Stimulated activated CD8-positive, alpha-beta memory T cell treated with anti-CD3 and anti-CD28 coated beads, Interleukin-4, amount 100 ng/mL, for 24 hours (primary cell): ENCODE results near the gene ATP8B1.
A peak's percentile ranks its signal among the peaks of the same experiment; 100 is the strongest.
"Not testable (repeated sequence)": the region's sequence is repeated elsewhere in the genome, so short reads cannot be mapped to it uniquely, and the experiment has no call there.

Experiments used
- DNase-seq: peaks from one replicate; pipeline ENCODE4 v3.0.0-alpha.2; 2020; ENCODE audit warnings: low read depth

ATP8B1 gene

DNA sequence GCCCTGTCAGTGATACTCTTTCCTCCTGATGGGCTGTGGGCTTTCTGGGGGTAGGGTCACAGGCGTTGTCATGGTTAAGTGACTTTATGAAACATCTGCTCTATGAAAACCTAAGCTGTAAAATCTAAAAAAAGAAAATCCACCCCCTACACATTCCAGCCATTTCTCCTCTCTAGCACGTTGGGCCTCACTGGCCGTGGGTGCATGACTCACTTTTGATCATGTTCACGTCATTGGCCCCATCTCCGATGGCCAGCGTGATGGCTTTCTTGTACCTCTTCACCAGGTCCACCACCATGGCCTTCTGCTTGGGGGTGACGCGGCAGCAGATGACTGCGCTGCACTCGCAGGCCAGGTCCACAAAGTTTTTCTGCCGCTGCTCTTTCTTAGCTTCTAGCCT is 142.2 kb downstream of the ATP8B1 start:
- no peak for DNase-seq

GRCh38 chr18:57659460-57660102 is 143.5 kb downstream of the ATP8B1 start:
- DNase-seq = no peak

GRCh38 chr18:57657542-57657941 is 145.6 kb downstream of the ATP8B1 start:
- DNase-seq = no peak

DNA sequence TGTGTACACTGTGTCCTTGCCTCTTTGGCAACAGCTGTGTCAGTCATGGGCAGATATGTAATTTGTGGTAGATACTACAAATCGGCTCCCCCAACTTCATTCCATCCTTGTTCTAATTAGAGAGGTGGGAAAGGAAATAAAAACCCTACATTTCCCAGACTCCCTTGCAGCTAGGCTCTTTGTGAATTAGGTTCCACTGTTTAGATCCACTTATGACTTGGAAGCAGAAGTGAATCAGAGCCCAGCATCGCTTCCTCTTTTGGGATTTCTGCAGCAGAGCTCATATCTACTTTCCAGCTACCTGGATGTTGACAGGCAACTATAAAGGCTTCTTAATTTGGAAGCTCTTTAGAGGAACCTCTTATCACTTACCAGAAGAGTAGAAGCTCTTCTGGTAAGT is 147.4 kb downstream of the ATP8B1 start:
- no peak for DNase-seq

DNA sequence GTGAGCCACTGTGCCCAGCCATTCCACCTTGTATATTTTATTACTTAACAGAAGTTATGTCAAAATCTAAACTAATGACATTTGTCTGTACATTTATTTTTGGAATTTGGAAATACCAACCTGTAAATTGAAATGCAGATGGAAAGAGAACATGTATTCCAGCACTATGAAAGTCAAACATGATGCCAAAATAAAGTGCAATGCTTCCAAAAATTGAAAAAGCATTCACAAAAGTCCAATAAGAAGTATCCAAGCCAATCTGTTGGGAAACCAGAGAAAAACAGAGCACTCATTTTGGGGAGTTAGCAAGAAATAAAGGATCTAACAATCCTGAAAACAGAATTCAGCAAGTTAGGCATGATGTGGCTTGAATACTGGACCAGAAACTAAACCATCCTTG is 151.2 kb downstream of the ATP8B1 start:
- no peak for DNase-seq

GRCh38 chr18:57649556-57650500 is 153.3 kb downstream of the ATP8B1 start:
- DNase-seq = no peak

DNA sequence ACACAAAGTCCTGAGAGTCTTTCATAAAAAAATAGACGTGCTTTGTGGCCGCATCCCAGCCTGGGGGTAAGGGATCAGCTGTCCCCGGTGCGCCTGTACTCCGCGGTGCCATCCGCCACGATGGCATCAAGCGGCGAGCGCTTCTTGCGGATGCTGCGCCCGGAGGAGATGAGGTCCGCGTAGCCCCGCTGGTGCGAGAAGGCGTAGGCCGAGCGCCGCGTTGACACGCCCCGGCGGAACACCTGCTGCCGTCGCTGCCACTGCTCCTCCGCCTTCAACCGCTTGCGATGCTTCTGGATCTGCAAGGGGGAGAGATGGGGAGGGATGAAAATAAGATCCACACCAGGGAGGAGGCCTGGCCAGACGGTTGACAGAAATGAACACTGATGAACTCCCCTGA is 154.7 kb downstream of the ATP8B1 start:
- DNase-seq = no peak

GRCh38 chr18:57644540-57644939 is 158.6 kb downstream of the ATP8B1 start:
- DNase-seq = no peak

DNA sequence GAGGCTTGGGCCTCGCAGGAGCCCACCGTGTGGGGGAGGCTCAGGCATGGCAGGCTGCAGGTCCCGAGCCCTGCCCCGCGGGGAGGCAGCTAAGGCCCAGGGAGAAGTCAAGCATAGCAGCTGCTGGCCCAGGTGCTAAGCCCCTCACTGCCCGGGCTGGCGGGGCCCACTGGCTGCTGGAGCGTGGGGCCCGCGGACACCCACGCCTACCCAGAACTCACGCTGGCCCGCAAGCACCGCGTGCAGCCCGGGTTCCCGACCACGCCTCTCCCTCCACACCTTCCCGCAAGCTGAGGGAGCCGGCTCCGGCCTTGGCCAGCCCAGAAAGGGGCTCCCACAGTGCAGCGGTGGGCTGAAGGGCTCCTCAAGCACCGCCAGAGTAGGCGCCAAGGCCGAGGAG is 159.4 kb downstream of the ATP8B1 start:
- not testable (repeated sequence) for DNase-seq

DNA sequence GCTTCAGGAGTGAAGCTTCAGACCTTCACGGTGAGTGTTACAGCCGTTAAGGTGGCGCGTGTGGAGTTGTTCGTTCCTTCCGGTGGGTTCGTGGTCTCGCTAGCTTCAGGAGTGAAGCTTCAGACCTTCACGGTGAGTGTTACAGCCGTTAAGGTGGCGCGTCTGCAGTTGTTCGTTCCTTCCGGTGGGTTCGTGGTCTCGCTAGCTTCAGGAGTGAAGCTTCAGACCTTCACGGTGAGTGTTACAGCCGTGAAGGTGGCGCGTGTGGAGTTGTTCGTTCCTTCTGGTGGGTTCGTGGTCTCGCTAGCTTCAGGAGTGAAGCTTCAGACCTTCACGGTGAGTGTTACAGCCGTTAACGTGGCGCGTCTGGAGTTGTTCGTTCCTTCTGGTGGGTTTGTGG is 160.7 kb downstream of the ATP8B1 start:
- DNase-seq = not testable (repeated sequence)

DNA sequence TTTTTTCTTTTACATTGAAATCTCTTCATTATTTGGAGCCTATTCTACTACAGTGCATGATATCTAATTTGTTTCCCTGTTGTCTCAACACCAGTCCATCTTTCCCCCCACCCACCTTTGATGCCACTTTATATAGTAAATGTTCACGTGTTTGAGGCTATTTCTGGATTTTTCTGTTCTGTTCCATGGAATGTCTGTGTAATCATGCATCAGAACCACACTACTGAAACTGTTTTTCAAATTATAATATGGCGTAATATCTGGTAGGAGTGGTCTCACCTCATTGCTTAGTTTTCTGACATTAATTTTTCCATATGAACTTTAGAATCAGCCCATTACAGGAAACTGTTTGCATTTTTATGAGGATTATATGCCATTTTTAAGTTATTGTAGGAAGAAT is 162.4 kb downstream of the ATP8B1 start:
- no peak for DNase-seq

DNA sequence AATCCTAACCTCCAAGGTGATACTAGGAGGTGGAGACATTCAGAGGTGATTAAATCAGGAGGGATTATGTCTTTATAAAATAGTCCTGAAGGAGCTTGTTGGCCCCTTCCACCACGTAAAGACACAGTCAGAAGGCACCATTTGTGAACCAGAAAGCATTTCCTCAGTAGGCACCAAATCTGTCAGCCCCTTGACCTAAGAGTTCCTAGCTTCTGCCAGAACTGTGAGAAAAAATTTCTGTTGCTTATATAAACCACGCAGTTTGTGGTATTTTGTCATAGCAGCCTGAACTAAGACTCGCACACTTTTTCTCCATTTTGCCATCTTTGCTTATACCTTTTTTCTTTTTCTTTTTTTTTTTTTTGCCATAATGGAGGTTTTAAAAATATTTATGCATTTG is 162.9 kb downstream of the ATP8B1 start:
- no peak for DNase-seq

GRCh38 chr18:57635003-57635822 is 167.9 kb downstream of the ATP8B1 start:
- DNase-seq = no peak

GRCh38 chr18:57631697-57632096 is 171.4 kb downstream of the ATP8B1 start:
- no peak for DNase-seq

DNA sequence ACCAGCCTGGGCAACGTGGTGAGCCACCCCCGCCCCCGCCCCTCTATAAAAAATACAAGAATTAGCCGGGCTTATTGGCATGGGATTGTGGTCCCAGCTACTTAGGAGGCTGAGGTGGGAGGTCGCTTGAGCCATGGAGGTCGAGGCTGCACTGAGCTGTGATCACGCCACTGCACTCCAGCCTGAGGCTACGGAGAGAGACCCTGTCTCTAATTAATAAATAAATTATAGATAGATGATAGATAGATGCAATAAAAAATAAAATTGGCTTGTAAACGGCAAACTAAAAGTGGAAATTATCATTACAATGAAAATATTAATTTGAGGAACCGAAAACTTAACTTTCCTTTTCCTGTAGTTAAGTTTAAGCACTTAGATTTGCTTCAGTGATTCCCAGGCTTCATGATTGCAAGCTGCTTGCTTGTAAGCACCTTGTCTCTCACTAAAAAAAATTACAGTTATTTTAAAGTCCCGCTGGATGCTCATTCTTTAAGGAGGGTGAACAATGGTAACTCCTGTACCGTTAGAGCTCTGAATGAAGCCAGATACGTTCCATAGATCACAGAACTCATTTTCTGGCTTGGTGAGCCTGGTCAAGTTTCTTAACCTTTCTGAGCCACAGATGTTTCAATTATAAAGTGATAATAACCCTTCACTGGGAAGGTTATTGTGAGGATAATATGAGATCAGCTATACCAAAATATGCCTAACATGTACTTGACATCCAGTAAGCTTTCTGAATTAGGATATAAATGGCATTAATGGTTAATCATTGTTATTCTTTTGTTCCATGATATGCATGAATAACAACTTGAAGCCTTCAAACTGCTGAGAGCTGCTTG is 172.1 kb downstream of the ATP8B1 start:
- DNase-seq = no peak

DNA sequence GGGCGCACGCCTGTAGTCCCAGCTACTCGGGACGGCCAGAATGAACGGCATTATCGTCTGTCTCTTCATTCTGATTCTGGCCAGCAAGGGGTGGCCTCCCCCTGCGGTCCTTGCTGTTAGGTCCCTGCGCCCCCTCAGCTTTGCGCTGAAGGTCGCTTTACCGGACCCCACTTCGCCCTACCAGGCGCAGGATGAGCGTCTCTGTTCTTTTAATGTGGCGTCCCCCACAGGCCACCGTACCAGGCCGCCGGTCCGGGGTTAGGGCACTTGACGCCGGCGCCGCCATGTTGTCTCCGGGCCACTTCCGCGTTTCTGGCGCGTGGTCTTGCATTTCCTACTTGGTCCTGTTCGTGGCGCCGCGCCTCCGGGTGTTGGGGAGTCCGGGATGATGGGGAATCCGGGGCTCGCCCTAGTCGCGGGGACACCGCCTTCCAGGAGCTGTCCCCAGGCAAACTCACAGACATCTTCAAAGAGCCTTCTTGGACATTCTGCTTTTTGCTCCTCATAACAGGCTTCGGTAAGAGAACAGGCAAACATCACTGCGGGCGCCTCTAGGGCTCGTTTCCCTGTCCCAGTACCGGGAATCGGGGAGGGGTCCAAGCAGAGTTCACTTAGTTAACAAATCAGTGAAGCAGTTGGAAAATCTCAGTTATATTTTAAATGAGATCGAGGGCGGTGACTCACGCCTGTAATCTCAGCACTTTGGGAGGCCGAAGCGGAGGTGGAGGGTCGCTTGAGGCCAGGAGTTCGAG is 172.9 kb downstream of the ATP8B1 start:
- DNase-seq = peak; percentile 92

- DNase-seq = no peak
Observed at GRCh38 chr18:57629422-57629821, 173.7 kb downstream of the ATP8B1 start.

- DNase-seq = no peak
Observed at GRCh38 chr18:57627488-57627887, 175.6 kb downstream of the ATP8B1 start.

DNA sequence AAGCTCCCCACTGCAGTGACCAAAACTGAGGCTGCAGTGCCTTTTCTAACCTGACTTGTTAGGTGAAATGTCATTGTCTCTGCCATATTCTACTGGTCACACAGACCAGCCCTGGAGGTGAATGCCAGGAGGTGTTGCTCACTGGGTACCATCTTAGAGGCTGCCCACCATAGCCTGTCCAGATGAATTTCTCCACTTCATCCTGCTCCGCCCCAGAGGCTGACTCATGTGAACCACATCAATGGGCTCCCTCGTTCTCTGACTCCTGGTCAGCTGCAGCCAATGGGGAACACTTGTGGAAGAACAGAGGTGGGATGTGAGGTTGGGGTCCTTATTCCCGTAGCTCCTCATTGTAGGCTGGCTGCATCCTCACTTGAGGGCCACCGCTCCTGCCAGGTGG is 178.1 kb downstream of the ATP8B1 start:
- DNase-seq = no peak

GRCh38 chr18:57621246-57621604 is 181.9 kb downstream of the ATP8B1 start:
- no peak for DNase-seq

GRCh38 chr18:57619876-57620275 is 183.2 kb downstream of the ATP8B1 start:
- no peak for DNase-seq
